DMS153 (cell line): Measurements from ENCODE around the gene MGLL.

Source experiments
- DNase-seq: peaks from one replicate; lab custom pipeline; 2025; lab: John Stamatoyannopoulos, UW

Gene MGLL

DNA sequence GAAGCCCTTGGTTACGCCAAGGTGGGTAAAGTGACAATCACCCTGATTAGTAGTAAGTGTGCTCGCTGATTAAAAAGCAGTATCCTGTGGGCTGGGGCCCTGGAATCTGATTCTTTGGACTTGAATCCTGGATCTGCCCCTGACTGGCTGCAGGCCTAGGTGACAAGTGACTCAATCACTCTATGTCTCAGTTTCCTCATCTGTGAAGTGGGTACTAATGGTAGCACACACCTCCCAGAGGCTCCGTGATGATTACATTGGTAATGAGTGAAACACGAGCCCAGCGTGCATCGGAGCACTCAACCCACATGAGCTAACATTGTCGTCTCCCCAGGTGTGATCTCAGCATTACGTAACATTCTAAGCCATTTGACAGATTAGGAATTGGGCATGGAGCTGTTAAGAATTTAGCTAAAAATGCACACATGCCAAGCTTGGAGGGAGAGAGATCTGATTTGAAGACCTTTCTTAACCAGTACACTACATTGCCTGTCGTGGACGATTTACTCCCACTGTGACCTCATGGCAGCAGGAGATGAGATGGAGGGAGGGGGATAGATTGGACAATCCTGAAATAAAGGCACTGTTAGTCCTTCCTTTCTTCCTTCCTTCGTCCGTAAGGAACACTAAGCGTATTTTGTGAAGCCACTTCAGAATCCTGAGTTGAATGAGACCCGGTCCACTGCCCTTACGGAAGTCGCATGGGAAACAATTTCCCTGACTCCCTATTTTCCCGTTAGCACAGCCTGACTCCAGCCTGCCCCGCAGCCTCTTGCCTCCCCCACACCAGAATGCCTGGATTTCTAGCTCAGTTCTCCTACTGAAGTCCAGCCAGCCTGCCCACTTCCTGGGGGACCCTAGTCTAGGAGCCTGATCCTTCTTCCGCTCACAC is 32.1 kb downstream of the MGLL start:
- no peak for DNase-seq

GRCh38 chr3:127789051-127789450 is 33.3 kb downstream of the MGLL start:
- DNase-seq = no peak

GRCh38 chr3:127788451-127788909 is 33.8 kb downstream of the MGLL start:
- no peak for DNase-seq

DNA sequence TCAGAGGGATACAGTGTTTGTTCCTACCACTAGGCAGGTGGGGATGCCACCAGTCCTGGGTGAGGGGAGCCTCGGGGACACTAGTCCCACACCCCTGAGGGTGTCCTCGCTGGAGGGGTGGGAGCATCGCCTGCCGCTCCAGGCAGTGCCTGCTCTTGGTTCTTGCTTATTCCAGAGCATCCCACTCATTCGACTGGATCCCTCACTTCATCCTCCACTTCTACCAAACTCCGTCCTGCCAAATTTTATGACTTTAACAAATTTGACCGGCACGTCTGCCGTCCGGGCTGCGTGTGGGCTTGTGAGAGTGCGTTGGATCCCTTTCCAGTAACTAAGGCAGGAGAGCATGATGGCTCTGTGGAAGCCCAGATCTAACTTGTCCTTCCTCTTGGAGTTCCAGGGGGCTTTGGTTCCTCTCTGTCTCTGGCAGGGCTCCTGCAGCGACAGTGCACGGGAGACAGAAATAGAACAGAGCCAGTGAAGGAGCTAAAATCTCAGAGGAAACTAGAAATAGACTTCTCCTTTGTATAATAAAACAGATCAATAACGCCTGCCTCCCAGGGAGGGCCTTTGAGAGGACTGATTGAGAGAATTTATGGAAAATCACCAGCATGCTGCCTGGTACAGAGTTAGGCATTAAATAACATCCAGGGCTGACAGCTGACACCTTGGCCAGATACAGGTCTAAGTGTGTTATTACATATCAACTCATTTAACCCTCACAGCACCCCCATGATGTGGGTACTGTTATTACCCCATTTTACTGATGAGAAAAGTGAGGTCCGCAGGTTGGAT is 34.5 kb downstream of the MGLL start:
- no peak for DNase-seq

DNA sequence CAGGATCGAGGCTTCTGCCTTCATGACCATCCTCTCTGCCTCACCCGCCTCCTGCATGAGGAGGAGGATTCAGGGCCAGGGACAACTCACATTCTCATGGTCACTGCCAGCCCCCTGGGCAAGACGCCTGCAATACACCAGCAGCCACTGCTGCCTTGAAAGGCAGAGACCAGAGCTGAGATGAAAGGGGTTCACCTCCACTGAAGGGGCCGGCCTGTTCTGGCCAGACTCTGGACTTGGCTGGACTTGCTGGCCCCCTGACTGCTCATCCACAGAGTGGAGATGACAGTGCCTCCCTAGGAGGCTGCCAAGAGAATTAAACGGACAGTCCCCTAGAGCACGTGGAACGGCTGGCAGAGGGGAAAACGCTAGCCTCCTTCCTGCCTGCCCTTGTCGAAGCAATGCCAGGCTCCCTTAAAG is 35.2 kb downstream of the MGLL start:
- no peak for DNase-seq

GRCh38 chr3:127786353-127787070 is 35.8 kb downstream of the MGLL start:
- peak; percentile 75 for DNase-seq

GRCh38 chr3:127785711-127786265 is 36.5 kb downstream of the MGLL start:
- no peak for DNase-seq

DNA sequence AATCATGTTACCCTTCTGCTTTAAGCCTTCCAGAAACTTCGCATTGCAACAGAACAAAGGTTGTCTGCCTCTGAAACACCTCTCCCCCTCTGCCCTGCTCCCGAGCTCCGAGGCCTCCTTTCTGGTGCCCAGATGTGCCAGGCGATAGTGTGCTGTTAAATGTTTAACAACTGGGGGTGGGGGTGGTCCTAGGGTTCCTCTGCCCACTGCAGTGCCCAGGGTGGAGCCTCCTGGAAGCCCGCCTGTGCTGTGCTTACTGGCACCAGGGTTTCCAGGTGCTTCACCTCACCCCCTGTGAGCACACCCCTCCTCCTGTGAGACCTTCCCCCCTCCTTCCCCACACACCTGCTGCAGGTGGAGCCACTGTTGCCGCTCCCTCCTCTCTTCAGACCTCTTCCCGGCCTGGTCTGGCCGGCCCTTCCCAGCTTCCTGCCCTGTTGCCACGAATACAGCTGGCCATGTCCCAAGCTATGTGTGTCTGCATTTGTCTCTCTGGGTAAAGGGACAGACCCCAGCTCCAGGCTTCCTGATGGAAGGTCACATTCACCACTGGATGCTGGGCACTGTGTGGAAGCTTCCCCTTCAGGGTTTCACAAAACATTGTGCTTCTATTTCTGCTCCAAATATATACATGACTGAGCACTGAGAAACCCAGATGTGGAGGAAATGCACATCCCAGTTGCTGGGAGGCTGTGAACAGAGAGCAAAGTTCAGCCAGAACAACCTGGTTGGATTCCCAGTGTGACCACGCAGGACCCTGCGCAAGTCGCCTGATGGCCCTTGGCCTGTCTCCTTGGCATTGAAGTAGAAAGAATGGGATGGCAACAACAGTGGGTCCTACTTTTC is 37.2 kb downstream of the MGLL start:
- peak; percentile 63 for DNase-seq

GRCh38 chr3:127784283-127784682 is 38.0 kb downstream of the MGLL start:
- DNase-seq = no peak

DNA sequence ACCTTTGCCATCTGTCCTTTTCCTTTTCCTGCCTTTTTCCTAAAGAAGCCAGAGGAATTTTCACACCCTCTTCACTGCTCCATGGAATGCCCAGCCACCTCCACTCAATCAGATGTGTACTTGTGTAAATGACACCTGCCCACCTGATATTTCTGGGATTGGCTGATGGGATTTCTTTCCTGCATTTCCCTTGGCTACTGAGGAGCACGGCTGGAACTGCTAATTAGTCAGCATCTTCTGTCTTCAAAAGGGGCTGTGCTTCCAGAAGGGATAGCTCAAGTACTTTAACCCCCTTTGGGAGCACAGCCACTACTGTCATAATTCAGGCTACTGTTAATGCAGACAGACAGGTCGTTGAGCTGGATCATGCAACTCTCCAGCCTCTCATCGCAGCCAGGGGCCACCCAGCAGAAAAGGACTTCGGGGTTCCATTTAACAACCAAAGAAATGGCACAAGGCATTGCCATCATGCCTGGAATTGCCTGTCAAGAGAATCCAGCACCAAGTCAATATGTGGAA is 38.6 kb downstream of the MGLL start:
- DNase-seq = no peak

- no peak for DNase-seq
These were observed 39.1 kb downstream of the MGLL start for GRCh38 chr3:127783166-127783565.

DNA sequence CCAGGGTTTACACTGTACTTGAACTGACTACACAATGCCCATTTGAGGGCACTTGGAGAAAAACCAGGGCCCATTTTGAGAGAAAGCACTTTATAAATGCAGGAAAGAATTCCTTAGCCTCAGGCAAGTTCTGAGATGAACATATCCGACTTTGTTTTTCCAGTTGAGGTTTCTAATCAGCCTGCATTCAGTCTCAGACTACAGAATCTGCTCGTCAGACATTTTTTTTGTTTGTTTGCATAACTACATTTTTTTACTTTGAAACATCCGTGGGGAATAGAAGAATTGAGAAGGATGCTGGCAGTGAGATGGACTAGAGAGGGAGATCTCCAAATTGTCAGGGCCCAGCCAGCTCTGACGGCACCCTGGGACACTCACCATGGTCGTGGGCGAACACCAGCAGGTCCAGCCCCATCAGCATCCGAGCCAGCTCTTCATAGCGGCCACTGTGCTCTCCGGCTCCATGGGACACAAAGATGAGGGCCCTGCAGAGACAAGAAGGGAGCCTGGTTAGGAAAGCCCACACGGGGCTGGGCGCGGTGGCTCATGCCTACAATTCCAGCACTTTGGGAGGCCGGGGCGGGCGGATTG is 40.8 kb downstream of the MGLL start:
- DNase-seq = no peak

GRCh38 chr3:127780536-127781400 is 41.5 kb downstream of the MGLL start:
- no peak for DNase-seq

DNA sequence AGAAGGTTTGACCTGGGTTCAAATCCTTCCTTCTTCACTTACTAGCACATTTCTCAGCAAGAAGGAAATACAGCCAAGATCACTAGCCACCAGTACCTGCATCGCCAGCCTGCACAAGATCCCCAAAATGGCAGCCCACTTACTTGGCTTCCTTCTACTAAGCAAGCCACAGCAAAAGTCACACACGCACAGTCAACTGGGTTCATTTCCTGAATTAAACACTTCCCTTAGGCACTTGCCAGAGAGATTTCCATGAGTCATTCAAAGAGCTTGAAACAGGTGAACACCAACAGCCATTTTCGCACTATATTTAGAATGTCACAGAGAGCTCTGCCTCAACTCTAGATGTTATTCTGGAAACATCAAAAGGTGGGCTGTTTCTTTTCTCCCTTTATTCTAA is 42.6 kb downstream of the MGLL start:
- DNase-seq = peak; percentile 58

DNA sequence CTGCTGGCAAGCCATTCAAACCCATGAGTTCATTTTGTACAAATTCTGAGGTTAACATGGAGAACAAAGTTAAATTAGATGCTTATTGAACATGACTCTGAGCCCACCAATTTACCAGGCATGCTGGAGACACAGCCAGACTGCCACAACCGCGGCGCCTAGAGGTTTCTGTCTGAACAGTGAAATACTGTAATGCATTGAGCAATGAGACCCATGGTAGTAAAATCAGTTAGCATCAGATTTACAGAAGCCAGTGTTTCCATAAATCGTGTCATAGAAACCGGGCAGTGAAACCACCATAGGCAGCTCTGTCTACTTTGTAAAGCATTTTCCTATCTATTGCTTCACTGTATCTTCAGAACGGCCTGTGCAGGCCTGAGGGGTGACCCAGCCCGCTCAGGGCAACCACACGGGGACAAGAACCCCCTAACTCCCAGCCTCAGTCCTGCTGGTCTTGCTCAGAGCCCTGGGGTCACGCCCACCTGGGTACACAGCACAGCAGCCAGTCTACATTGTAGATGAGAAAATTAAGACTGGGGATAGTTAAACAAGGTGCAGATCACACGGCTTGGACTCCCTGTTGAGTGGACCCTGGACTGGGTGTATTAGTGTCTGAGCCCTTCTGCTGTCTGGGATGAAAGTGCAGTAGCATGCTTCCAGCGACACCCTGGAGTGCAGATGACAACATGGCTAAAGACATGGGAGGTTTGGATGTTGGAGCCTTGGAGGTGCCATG is 44.2 kb downstream of the MGLL start:
- DNase-seq = no peak

DNA sequence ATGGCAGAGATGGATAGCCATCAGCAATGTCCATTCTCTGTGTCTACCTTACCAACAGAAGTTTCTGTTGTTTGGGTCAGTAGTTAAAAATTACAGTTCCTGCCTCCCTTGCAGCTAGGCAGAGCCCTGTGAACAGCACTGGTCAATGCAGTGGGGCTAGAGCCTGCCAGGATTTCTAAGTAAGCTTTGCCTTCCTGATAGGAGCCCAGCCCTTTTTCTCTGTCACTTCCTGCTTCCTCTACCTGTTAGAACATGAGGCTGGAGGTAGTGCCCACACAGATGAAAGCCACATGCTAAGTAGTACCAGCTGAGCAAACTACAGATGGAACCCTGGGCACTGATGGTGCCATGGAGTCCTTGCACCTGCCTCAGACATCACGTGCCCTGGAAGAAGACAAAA is 45.0 kb downstream of the MGLL start:
- DNase-seq = peak; percentile 49

- DNase-seq = no peak
These were observed 46.0 kb downstream of the MGLL start for GRCh38 chr3:127776347-127776746.

- peak; percentile 92 for DNase-seq
These were observed 46.8 kb downstream of the MGLL start for GRCh38 chr3:127775398-127776109.
